ENCODE data around the gene GALNT15.

GALNT15 gene

DNA sequence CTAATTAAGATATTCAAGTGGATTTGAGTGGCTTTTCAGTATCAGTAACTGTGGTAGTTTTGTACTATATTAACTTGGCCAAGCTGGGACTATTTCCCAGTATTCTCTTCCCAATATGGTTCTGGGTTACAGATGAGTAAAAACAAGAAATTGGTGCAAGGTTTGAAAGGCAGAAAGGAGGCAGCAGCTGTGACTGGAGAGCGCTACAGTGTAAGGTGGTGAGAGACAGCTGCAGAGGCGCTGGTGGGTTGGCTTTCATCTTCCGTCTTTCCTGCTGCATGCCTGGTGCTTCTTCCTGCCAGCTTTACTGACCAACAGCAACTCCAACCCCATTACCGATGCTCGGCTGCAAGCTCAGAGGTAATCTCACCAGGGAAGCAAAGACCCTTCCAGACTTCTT, 80.4 kb downstream of the GALNT15 start:
- no peak overlapping the region for H3K4me3 ChIP-seq (ENCODE audit: low read depth, low read length)
- DNase-seq (ENCODE audit: low read depth), result no peak
- in situ Hi-C loops (cut with HindIII; ENCODE audit: low sequenced_read_pairs), result no loop called here
- TF ChIP-seq, protein P1, sequence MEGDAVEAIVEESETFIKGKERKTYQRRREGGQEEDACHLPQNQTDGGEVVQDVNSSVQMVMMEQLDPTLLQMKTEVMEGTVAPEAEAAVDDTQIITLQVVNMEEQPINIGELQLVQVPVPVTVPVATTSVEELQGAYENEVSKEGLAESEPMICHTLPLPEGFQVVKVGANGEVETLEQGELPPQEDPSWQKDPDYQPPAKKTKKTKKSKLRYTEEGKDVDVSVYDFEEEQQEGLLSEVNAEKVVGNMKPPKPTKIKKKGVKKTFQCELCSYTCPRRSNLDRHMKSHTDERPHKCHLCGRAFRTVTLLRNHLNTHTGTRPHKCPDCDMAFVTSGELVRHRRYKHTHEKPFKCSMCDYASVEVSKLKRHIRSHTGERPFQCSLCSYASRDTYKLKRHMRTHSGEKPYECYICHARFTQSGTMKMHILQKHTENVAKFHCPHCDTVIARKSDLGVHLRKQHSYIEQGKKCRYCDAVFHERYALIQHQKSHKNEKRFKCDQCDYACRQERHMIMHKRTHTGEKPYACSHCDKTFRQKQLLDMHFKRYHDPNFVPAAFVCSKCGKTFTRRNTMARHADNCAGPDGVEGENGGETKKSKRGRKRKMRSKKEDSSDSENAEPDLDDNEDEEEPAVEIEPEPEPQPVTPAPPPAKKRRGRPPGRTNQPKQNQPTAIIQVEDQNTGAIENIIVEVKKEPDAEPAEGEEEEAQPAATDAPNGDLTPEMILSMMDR (IDR thresholded peaks at IDR 0.05; ENCODE audit: low read depth, low read length, missing control alignments), result no peak

DNA sequence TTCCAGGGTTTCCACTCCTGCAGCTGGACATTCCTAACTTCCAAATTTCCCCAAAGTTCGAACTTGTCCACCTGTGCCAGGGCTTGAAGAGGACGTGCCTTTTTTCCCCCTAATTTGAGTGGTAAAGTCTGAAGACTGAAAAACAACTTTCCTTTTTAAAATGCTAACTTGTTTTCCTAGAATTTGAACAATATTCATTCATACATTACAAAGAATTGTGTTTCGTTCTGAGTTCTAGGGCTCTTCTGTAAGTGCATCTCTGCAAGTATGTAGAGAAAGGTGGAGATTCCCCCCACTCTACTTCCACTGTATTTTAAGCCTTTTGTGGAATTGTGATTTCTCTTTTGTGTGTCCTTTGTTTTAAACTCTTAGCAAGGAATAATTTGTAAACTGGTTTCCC, 80.8 kb downstream of the GALNT15 start:
- TF ChIP-seq, protein P1 (IDR thresholded peaks at IDR 0.05; ENCODE audit: low read depth, low read length, missing control alignments), result no peak
- no peak for DNase-seq (ENCODE audit: low read depth)
- H3K4me3 ChIP-seq (ENCODE audit: low read depth, low read length), result no peak overlapping the region
- in situ Hi-C loops (cut with HindIII; ENCODE audit: low sequenced_read_pairs), result no loop called here

DNA sequence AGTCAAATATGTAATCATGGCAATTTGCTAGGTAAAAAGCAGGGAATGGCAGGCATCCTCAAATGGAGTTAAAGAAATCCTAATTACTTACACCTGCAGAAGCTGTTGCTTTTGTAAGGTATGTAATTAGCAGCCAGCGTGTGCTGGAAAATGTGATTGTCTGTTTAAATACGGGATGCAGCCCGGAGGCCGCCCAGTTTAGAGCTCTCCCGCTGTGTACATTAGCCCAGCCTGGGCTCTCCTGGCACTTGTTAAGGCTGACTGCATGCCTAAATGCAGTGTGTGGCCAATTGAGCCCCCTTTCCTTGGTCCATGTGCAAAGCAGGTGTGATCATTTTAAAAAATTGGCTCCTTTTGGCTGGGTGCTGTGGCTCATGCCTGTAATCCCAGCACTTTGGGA, 81.2 kb downstream of the GALNT15 start:
- H3K4me3 ChIP-seq (ENCODE audit: low read depth, low read length), result no peak overlapping the region
- in situ Hi-C loops (cut with HindIII; ENCODE audit: low sequenced_read_pairs), result no loop called here
- TF ChIP-seq, protein P1 (IDR thresholded peaks at IDR 0.05; ENCODE audit: low read depth, low read length, missing control alignments), result no peak
- DNase-seq (ENCODE audit: low read depth), result no peak

DNA sequence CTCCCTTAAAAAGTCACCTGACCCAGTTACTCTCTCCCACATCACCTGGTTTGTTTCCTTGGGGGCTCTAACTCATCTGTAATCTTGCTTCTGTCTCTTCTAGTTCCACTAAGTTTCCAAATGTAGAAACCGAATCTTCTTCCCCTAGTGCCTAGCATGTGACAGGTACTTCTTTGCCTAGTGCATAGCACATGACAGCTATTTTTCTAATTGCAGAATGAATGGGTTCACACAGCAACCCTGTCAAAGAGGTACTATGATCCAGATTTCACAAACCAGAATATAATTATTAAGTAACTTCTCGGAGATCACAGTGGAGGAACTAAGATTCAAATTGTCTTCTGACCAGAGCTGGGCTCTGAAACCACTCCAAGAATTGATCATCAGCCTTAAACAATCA, 82.8 kb downstream of the GALNT15 start:
- DNase-seq (ENCODE audit: low read depth), result no peak
- TF ChIP-seq, protein P1 (IDR thresholded peaks at IDR 0.05; ENCODE audit: low read depth, low read length, missing control alignments), result no peak
- in situ Hi-C loops (cut with HindIII; ENCODE audit: low sequenced_read_pairs), result no loop called here
- H3K4me3 ChIP-seq (ENCODE audit: low read depth, low read length), result no peak overlapping the region

DNA sequence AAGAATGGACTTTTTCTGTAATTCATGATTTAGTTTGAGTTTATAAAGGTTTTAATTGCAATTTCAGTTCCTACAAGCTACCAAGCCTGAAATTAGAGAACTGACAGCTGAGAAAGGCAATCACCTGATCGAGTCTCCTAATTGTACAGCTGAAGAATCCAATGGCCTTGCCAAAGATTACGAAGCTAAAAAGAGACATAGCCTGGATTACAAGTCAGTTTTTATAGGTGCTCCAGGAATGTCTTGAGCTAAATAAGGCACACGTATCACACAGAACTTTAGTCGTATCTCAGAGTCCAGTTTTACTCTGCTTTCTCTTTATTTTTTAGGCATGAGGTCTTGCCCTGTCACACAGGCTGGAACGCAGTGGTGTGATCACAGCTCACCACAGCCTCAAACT, 83.7 kb downstream of the GALNT15 start:
- TF ChIP-seq, protein P1 (IDR thresholded peaks at IDR 0.05; ENCODE audit: low read depth, low read length, missing control alignments), result no peak
- DNase-seq (ENCODE audit: low read depth), result no peak
- H3K4me3 ChIP-seq (ENCODE audit: low read depth, low read length), result no peak overlapping the region
- in situ Hi-C loops (cut with HindIII; ENCODE audit: low sequenced_read_pairs), result no loop called here

DNA sequence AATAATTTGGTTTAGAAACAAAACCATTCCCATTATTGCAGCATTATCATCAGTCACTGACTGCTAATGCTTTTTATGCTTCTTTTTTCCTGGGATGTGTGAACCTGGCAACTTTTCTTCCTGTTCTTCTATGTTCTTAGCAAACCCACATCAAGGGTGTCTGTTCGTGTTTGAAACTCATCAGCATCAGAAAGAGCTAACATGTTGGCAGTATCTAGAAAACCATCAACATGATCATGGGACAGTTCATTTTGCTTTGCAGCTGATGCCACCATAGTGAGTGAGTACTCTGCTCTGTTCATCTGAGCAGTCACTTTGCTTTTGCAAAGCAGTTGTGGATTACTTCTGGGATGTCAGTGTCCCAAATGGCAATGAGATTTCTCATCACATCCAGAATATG, 84.4 kb downstream of the GALNT15 start:
- TF ChIP-seq, protein P1 (IDR thresholded peaks at IDR 0.05; ENCODE audit: low read depth, low read length, missing control alignments), result no peak
- H3K4me3 ChIP-seq (ENCODE audit: low read depth, low read length), result no peak overlapping the region
- in situ Hi-C loops (cut with HindIII; ENCODE audit: low sequenced_read_pairs), result no loop called here
- no peak for DNase-seq (ENCODE audit: low read depth)

DNA sequence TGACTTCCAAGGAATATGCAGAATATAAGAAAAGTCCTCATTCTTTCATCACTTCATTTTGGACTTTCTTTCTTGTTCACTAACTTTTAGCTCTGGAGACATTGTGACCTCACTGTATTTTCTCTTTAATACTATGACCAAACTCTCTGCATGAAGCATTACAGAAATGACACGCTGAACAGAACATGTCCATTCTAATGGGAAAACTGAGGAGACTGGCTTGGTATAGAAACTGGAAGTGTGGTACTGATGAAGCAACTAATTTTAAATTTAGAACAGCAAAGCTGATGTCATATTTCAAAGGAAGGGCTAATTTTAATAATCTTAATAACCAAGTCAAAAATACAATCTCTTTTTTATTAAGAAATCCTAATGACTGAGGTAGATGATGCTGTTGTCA, 85.6 kb downstream of the GALNT15 start:
- TF ChIP-seq, protein P1 (IDR thresholded peaks at IDR 0.05; ENCODE audit: low read depth, low read length, missing control alignments), result no peak
- no peak for DNase-seq (ENCODE audit: low read depth)
- in situ Hi-C loops (cut with HindIII; ENCODE audit: low sequenced_read_pairs), result no loop called here
- no peak overlapping the region for H3K4me3 ChIP-seq (ENCODE audit: low read depth, low read length)
